B cell (primary cell): ENCODE data around the gene TPSB2.

Experiments used
- EZH2 ChIP-seq: IDR thresholded peaks from 2 replicates; pipeline ENCODE4 v1.6.1; 2012; ENCODE audit warnings: borderline replicate concordance, low read depth, mild to moderate bottlenecking, moderate library complexity, low read length; ENCODE audit not compliant: insufficient read depth, poor library complexity, severe bottlenecking
- TF ChIP-seq, protein P1 (sequence below): fragments of 200-600 bp; IDR thresholded peaks from one replicate; pipeline ENCODE4 v1.8.0; 2022; ENCODE audit warnings: antibody characterized with exemption, mild to moderate bottlenecking

GRCh38 chr16:1262210-1262845 is 32.3 kb upstream of the TPSB2 start:
- TF ChIP-seq EZH2, result no peak
- TF ChIP-seq, protein P1, sequence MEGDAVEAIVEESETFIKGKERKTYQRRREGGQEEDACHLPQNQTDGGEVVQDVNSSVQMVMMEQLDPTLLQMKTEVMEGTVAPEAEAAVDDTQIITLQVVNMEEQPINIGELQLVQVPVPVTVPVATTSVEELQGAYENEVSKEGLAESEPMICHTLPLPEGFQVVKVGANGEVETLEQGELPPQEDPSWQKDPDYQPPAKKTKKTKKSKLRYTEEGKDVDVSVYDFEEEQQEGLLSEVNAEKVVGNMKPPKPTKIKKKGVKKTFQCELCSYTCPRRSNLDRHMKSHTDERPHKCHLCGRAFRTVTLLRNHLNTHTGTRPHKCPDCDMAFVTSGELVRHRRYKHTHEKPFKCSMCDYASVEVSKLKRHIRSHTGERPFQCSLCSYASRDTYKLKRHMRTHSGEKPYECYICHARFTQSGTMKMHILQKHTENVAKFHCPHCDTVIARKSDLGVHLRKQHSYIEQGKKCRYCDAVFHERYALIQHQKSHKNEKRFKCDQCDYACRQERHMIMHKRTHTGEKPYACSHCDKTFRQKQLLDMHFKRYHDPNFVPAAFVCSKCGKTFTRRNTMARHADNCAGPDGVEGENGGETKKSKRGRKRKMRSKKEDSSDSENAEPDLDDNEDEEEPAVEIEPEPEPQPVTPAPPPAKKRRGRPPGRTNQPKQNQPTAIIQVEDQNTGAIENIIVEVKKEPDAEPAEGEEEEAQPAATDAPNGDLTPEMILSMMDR, result no peak
